Vagina (tissue), 2 donors: ENCODE results near the gene NDUFV1. TPM values are rescaled to one million over a fixed set of nuclear protein-coding genes. Genes with fewer than 3 reads are reported as not detected.

ENCODE experiments used
- DNase-seq, 2 donors: peaks; one replicate each; pipeline ENCODE4 v3.0.0-alpha.2; 2017; ENCODE audit errors: extremely low spot score in 2 of 2
- H3K27ac ChIP-seq: fragments of 200-600 bp; sonication (generic); one replicate; pipeline ENCODE4 v1.5.1; 2019
- H3K27me3 ChIP-seq: fragments of 200-600 bp; sonication (generic); one replicate; pipeline ENCODE4 v1.5.1; 2019
- H3K36me3 ChIP-seq, 2 donors: fragments of 200-600 bp; sonication (generic); one replicate each; pipeline ENCODE4 v1.5.1; 2017 to 2019
- H3K4me1 ChIP-seq: fragments of 200-600 bp; sonication (generic); one replicate; pipeline ENCODE4 v1.5.1; 2019
- H3K4me3 ChIP-seq, 2 donors: fragments of 200-600 bp; sonication (generic); 1 replicate in 1 of 2; 2 replicates in 1 of 2; pipeline ENCODE4 v1.5.1; 2016 to 2019
- H3K9me3 ChIP-seq: fragments of 200-600 bp; sonication (generic); one replicate; pipeline ENCODE4 v1.5.1; 2019
- CTCF ChIP-seq, 3 experiments: fragments of 450-650 bp in 2 of 3; fragments of 200-600 bp in 1 of 3; sonication (generic) in 1 of 3; IDR thresholded peaks; one replicate each; pipeline ENCODE4 v1.5.1; 2017 to 2019; ENCODE audit warnings: antibody characterized with exemption in 3 of 3, mild to moderate bottlenecking in 2 of 3, moderate library complexity in 2 of 3
- POLR2A ChIP-seq, 2 donors: fragments of 450-650 bp; IDR thresholded peaks; one replicate each; pipeline ENCODE4 v1.6.1; 2017; ENCODE audit warnings: antibody characterized with exemption in 2 of 2, mild to moderate bottlenecking in 2 of 2, moderate library complexity in 2 of 2
- POLR2AphosphoS5 ChIP-seq, 2 donors: sonication (generic); formaldehyde crosslinking; IDR thresholded peaks; one replicate each; pipeline ENCODE4 v1.9.0; 2017; ENCODE audit warnings: antibody characterized with exemption in 2 of 2, mild to moderate bottlenecking in 2 of 2, low read depth in 1 of 2; ENCODE audit not compliant: insufficient read depth in 1 of 2
- intact Hi-C: fragments of 100-400 bp; cut with DNase I; formaldehyde crosslinking; loops from one replicate; pipeline ENCODE4 v1.15.1; 2023
- total RNA-seq: library from RNA; depleted of rRNA; stranded (reverse); fragments of >200 nt; gene quantifications from one replicate; pipeline ENCODE4 v1.2.3, GENCODE V29; 2016

NDUFV1 gene
- total RNA-seq, 1 donor from 2014 or later, result 254 TPM

DNA sequence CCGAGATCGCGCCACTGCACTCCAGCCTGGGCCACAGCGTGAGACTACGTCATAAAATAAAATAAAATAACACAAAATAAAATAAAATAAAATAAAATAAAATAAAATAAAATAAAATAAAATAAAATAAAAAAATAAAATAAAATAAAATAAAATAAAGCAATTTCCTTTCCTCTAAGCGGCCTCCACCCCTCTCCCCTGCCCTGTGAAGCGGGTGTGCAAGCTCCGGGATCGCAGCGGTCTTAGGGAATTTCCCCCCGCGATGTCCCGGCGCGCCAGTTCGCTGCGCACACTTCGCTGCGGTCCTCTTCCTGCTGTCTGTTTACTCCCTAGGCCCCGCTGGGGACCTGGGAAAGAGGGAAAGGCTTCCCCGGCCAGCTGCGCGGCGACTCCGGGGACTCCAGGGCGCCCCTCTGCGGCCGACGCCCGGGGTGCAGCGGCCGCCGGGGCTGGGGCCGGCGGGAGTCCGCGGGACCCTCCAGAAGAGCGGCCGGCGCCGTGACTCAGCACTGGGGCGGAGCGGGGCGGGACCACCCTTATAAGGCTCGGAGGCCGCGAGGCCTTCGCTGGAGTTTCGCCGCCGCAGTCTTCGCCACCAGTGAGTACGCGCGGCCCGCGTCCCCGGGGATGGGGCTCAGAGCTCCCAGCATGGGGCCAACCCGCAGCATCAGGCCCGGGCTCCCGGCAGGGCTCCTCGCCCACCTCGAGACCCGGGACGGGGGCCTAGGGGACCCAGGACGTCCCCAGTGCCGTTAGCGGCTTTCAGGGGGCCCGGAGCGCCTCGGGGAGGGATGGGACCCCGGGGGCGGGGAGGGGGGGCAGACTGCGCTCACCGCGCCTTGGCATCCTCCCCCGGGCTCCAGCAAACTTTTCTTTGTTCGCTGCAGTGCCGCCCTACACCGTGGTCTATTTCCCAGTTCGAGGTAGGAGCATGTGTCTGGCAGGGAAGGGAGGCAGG, 23.2 kb upstream of the NDUFV1 start, which contains the start of gene GSTP1:
Gene GSTP1, plus strand, starts transcription at position 566 of the 958 bp plus-strand sequence. Its CDS starts 32 bp downstream, at position 598.
- TF ChIP-seq POLR2AphosphoS5 (IDR thresholded peaks at IDR 0.05; ENCODE audit: insufficient read depth in 1 of 2, low read depth in 1 of 2) (peak; percentile 27 to 95), POLR2A (IDR thresholded peaks at IDR 0.05) (peak in 1 of 2 donors; percentile 91), CTCF (IDR thresholded peaks at IDR 0.05) (peak; percentile 52 to 83 (median 58))
- Histone ChIP-seq H3K9me3 (no peaks in the 10 kb centered on the region), H3K27ac (peak within 1 kb of the TSS; percentile 99), H3K4me3 (peak within 1 kb of the TSS; percentile 97), H3K36me3 (peaks cover 0 to 29% of the 10 kb centered on the region in 2 donors), H3K4me1 (peaks cover 37% of the 10 kb centered on the region), H3K27me3 (no peaks in the 10 kb centered on the region)
- intact Hi-C loops, result no loop called here
- peak in 1 of 2 donors; percentile 92 for DNase-seq

DNA sequence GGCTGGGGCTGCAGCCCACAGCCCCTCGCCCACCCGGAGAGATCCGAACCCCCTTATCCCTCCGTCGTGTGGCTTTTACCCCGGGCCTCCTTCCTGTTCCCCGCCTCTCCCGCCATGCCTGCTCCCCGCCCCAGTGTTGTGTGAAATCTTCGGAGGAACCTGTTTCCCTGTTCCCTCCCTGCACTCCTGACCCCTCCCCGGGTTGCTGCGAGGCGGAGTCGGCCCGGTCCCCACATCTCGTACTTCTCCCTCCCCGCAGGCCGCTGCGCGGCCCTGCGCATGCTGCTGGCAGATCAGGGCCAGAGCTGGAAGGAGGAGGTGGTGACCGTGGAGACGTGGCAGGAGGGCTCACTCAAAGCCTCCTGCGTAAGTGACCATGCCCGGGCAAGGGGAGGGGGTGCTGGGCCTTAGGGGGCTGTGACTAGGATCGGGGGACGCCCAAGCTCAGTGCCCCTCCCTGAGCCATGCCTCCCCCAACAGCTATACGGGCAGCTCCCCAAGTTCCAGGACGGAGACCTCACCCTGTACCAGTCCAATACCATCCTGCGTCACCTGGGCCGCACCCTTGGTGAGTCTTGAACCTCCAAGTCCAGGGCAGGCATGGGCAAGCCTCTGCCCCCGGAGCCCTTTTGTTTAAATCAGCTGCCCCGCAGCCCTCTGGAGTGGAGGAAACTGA, 22.4 kb upstream of the NDUFV1 start:
- H3K27me3 ChIP-seq, result no peaks in the 10 kb centered on the region
- peak overlapping the region; percentile 99 for H3K27ac ChIP-seq
- peak overlapping the region; percentile 97 for H3K4me3 ChIP-seq
- H3K9me3 ChIP-seq, result no peaks in the 10 kb centered on the region
- peaks cover 37% of the 10 kb centered on the region for H3K4me1 ChIP-seq
- peaks cover 0 to 29% of the 10 kb centered on the region in 2 donors for H3K36me3 ChIP-seq
- no peak for TF ChIP-seq CTCF (IDR thresholded peaks at IDR 0.05)
- peak in 1 of 2 donors; percentile 1 for TF ChIP-seq POLR2AphosphoS5 (IDR thresholded peaks at IDR 0.05; ENCODE audit: insufficient read depth in 1 of 2, low read depth in 1 of 2)
- peak in 1 of 2 donors; percentile 95 for DNase-seq
- intact Hi-C loops, result no loop called here

- H3K4me1 ChIP-seq, result peaks cover 37% of the 10 kb centered on the region
- peak overlapping the region; percentile 97 for H3K4me3 ChIP-seq
- H3K9me3 ChIP-seq, result no peaks in the 10 kb centered on the region
- H3K27ac ChIP-seq, result peak overlapping the region; percentile 99
- no peaks in the 10 kb centered on the region for H3K27me3 ChIP-seq
- TF ChIP-seq POLR2A (IDR thresholded peaks at IDR 0.05) (peak in 1 of 2 donors; percentile 12), CTCF (IDR thresholded peaks at IDR 0.05) (no peak)
- peaks cover 0 to 29% of the 10 kb centered on the region in 2 donors for H3K36me3 ChIP-seq
- intact Hi-C loops, result loop anchor here (5.0 kb wide), 1 partner anchor 78 kb away; the partner anchor contains the start of genes CDK2AP2 and PITPNM1
- DNase-seq, result no peak
Observed at GRCh38 chr11:67584881-67585873, 21.6 kb upstream of the NDUFV1 start.

DNA sequence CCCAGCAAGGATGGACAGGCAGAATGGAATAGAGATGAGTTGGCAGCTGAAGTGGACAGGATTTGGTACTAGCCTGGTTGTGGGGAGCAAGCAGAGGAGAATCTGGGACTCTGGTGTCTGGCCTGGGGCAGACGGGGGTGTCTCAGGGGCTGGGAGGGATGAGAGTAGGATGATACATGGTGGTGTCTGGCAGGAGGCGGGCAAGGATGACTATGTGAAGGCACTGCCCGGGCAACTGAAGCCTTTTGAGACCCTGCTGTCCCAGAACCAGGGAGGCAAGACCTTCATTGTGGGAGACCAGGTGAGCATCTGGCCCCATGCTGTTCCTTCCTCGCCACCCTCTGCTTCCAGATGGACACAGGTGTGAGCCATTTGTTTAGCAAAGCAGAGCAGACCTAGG, 20.8 kb upstream of the NDUFV1 start:
- Histone ChIP-seq H3K9me3 (no peaks in the 10 kb centered on the region), H3K36me3 (peaks cover 0 to 29% of the 10 kb centered on the region in 2 donors), H3K27ac (peak overlapping the region; percentile 99), H3K4me3 (no peak overlapping the region), H3K4me1 (peaks cover 37% of the 10 kb centered on the region), H3K27me3 (no peaks in the 10 kb centered on the region)
- no peak for DNase-seq
- intact Hi-C loops, result loop anchor here (5.0 kb wide), 1 partner anchor 79 kb away; the partner anchor contains the start of genes CDK2AP2 and PITPNM1
- TF ChIP-seq CTCF (IDR thresholded peaks at IDR 0.05), result no peak
- TF ChIP-seq POLR2AphosphoS5 (IDR thresholded peaks at IDR 0.05; ENCODE audit: insufficient read depth in 1 of 2, low read depth in 1 of 2), result no peak
- no peak for TF ChIP-seq POLR2A (IDR thresholded peaks at IDR 0.05)
